Stimulated activated naive CD8-positive, alpha-beta T cell treated with anti-CD3 and anti-CD28 coated beads, Interleukin-15, Interleukin-2, amounts not matched to agents 100 ng/mL and 50 ng/mL, for 24 hours (primary cell): Measurements from ENCODE around the gene MANF.

Experiments used
- H3K27ac Mint-ChIP-seq: one replicate; pipeline ENCODE4 v1.8.0; 2021; ENCODE audit warnings: mild to moderate bottlenecking, mixed read lengths
- H3K27me3 Mint-ChIP-seq: one replicate; pipeline ENCODE4 v1.8.0; 2021; ENCODE audit warnings: mixed read lengths
- H3K36me3 Mint-ChIP-seq: one replicate; pipeline ENCODE4 v1.8.0; 2021; ENCODE audit warnings: low read depth, mixed read lengths
- H3K4me1 Mint-ChIP-seq: one replicate; pipeline ENCODE4 v1.8.0; 2021; ENCODE audit warnings: low read depth, mixed read lengths
- H3K4me3 Mint-ChIP-seq: one replicate; pipeline ENCODE4 v1.8.0; 2021; ENCODE audit warnings: mild to moderate bottlenecking, mixed read lengths
- H3K9me3 Mint-ChIP-seq: one replicate; pipeline ENCODE4 v1.8.0; 2021; ENCODE audit warnings: mixed read lengths

The MANF gene

GRCh38 chr3:51422211-51422610, 37.1 kb downstream of the MANF start:
- Mint-ChIP-seq H3K4me1 (no peaks in the 10 kb centered on the region), H3K36me3 (peaks cover 66% of the 10 kb centered on the region), H3K9me3 (no peaks in the 10 kb centered on the region), H3K4me3 (no peak overlapping the region), H3K27me3 (no peaks in the 10 kb centered on the region), H3K27ac (no peak overlapping the region)

- no peak overlapping the region for H3K4me3 Mint-ChIP-seq
- H3K9me3 Mint-ChIP-seq, result no peaks in the 10 kb centered on the region
- no peak overlapping the region for H3K27ac Mint-ChIP-seq
- no peaks in the 10 kb centered on the region for H3K4me1 Mint-ChIP-seq
- H3K36me3 Mint-ChIP-seq, result peaks cover 57% of the 10 kb centered on the region
- no peaks in the 10 kb centered on the region for H3K27me3 Mint-ChIP-seq
Measured at GRCh38 chr3:51426921-51427320, 41.8 kb downstream of the MANF start.

DNA sequence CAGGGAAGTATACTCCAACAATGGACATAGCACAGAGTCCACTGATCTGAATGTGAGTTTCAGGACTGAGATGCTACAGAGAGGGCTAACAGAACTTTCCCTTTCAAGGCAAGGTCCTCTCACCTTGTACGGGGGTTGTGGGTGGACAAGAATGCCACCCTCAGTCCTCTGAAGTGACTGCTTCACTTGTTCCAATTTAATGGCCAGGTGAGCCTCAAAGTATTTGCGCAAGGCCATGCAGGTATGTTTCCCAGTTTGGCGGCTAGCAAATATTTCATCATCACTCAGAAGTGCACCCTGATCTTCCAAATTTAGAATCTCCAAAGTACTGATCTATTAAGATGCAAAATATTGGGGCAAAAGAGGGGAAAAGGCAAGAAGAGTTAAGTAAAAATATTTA, 44.0 kb downstream of the MANF start:
- Mint-ChIP-seq H3K27ac (no peak overlapping the region), H3K36me3 (peaks cover 54% of the 10 kb centered on the region), H3K4me3 (no peak overlapping the region), H3K9me3 (no peaks in the 10 kb centered on the region), H3K4me1 (no peaks in the 10 kb centered on the region), H3K27me3 (no peaks in the 10 kb centered on the region)

- H3K4me3 Mint-ChIP-seq, result no peak overlapping the region
- no peaks in the 10 kb centered on the region for H3K27me3 Mint-ChIP-seq
- H3K27ac Mint-ChIP-seq, result no peak overlapping the region
- peaks cover 7% of the 10 kb centered on the region for H3K4me1 Mint-ChIP-seq
- H3K9me3 Mint-ChIP-seq, result no peaks in the 10 kb centered on the region
- peaks cover 59% of the 10 kb centered on the region for H3K36me3 Mint-ChIP-seq
Measured at GRCh38 chr3:51434110-51434509, 49.0 kb downstream of the MANF start.

DNA sequence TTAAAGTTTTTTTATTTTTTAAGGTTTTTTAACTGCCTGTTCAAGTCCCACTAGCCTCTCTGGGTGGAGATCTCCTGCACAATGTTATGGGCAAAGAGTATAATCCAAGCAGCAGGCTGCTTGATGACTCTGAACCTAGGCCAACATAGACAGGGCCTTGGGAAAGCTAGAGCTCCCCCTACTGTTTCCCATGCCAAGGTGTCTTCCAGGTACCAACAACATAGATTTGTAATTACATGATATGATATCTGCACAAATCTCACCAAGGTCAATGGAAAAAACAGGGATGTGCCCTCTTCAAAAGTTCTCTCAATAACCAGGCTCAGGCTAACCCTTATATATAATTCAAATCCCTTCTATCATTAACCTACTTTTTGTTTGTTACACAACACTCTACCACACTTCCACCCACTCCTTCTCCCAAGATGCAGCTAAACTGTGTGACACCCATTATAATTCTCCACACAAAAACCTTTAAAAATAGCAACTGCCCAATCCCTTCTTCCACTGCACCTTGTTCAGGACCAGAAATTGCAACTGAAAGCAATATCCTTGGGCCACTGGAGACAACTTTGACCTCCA, 49.7 kb downstream of the MANF start:
- H3K4me3 Mint-ChIP-seq, result no peak overlapping the region

GRCh38 chr3:51436998-51437639, 52.0 kb downstream of the MANF start:
- no peaks in the 10 kb centered on the region for H3K9me3 Mint-ChIP-seq
- peaks cover 63% of the 10 kb centered on the region for H3K36me3 Mint-ChIP-seq
- no peak overlapping the region for H3K27ac Mint-ChIP-seq
- no peak overlapping the region for H3K4me3 Mint-ChIP-seq
- H3K4me1 Mint-ChIP-seq, result peaks cover 7% of the 10 kb centered on the region
- no peaks in the 10 kb centered on the region for H3K27me3 Mint-ChIP-seq

More for the DNA sequence above, 49.7 kb downstream of the MANF start:
- Mint-ChIP-seq H3K27me3 (no peaks in the 10 kb centered on the region), H3K36me3 (peaks cover 54% of the 10 kb centered on the region), H3K4me1 (peaks cover 7% of the 10 kb centered on the region), H3K27ac (no peak overlapping the region), H3K9me3 (no peaks in the 10 kb centered on the region)
